ENCODE measurements around the gene CARD19.

Gene CARD19

GRCh38 chr9:93096131-93096802, at the start of gene CARD19:
Gene CARD19, plus strand, starts transcription at chr9:93096217. Its CDS starts 129 bp downstream, at chr9:93096346.
- DNase-seq (ENCODE audit: insufficient read length, low spot score) (no peak), FAIRE-seq (no peak)

- no peak for DNase-seq (ENCODE audit: insufficient read length, low spot score)
- no peak for FAIRE-seq
These were observed 47.2 kb upstream of the CARD19 start for GRCh38 chr9:93048566-93049448.

GRCh38 chr9:93049491-93049890, 46.5 kb upstream of the CARD19 start:
- DNase-seq (ENCODE audit: insufficient read length, low spot score), result no peak
- no peak for FAIRE-seq

GRCh38 chr9:93050231-93050630, 45.8 kb upstream of the CARD19 start:
- no peak for FAIRE-seq
- DNase-seq (ENCODE audit: insufficient read length, low spot score), result no peak

- FAIRE-seq (no peak), DNase-seq (ENCODE audit: insufficient read length, low spot score) (no peak)
These were observed 44.3 kb upstream of the CARD19 start for GRCh38 chr9:93051680-93052089.

- no peak for FAIRE-seq
- DNase-seq (ENCODE audit: insufficient read length, low spot score), result no peak
These were observed 43.1 kb upstream of the CARD19 start for GRCh38 chr9:93052791-93053540.

GRCh38 chr9:93053781-93054331, 42.2 kb upstream of the CARD19 start:
- FAIRE-seq, result no peak

GRCh38 chr9:93054758-93055704, 41.0 kb upstream of the CARD19 start:
- no peak for FAIRE-seq
- no peak for DNase-seq (ENCODE audit: insufficient read length, low spot score)

More at GRCh38 chr9:93053781-93054331, 42.2 kb upstream of the CARD19 start:
- no peak for DNase-seq (ENCODE audit: insufficient read length, low spot score)

GRCh38 chr9:93057042-93057702, 38.8 kb upstream of the CARD19 start:
- DNase-seq (ENCODE audit: insufficient read length, low spot score) (no peak), FAIRE-seq (no peak)

GRCh38 chr9:93057703-93058354, 38.2 kb upstream of the CARD19 start:
- FAIRE-seq (no peak), DNase-seq (ENCODE audit: insufficient read length, low spot score) (no peak)

- FAIRE-seq, result peak; percentile 87
- DNase-seq (ENCODE audit: insufficient read length, low spot score), result peak; percentile 58
These were observed 37.5 kb upstream of the CARD19 start, which contains the start of gene SUSD3 for GRCh38 chr9:93058355-93059010. Gene SUSD3, plus strand, starts transcription at chr9:93058701. Its CDS starts 42 bp downstream, at chr9:93058743.

GRCh38 chr9:93059011-93059714, 36.9 kb upstream of the CARD19 start:
- DNase-seq (ENCODE audit: insufficient read length, low spot score) (no peak), FAIRE-seq (peak; percentile 64)

GRCh38 chr9:93059715-93060578, 36.1 kb upstream of the CARD19 start:
- FAIRE-seq, result peak; percentile 4
- no peak for DNase-seq (ENCODE audit: insufficient read length, low spot score)

- DNase-seq (ENCODE audit: insufficient read length, low spot score), result no peak
- FAIRE-seq, result peak; percentile 91
These were observed 35.2 kb upstream of the CARD19 start for GRCh38 chr9:93060746-93061259.

GRCh38 chr9:93061260-93061751, 34.7 kb upstream of the CARD19 start:
- FAIRE-seq, result peak; percentile 44

More at GRCh38 chr9:93061260-93061751, 34.7 kb upstream of the CARD19 start:
- no peak for DNase-seq (ENCODE audit: insufficient read length, low spot score)
